H1 (cell line): ENCODE measurements around the gene NFKBIE.

ENCODE experiments used
- CHD7 ChIP-seq: fragments of 300-600 bp; sonication (generic); IDR thresholded peaks from 2 replicates; pipeline ENCODE4 v1.7.1; 2012; ENCODE audit warnings: low read length, moderate library complexity, mild to moderate bottlenecking, inconsistent platforms; ENCODE audit not compliant: insufficient replicate concordance
- CTCF ChIP-seq, 3 experiments: IDR thresholded peaks; 1 replicate in 2 of 3; 2 replicates in 1 of 3; pipeline versions ENCODE4 v1.5.1 to v1.6.1; 2011; ENCODE audit warnings: low read length in 3 of 3, mild to moderate bottlenecking in 3 of 3, inconsistent platforms in 2 of 3, low read depth in 1 of 3, moderate library complexity in 1 of 3; ENCODE audit not compliant: insufficient read depth in 1 of 3; ENCODE audit errors: control extremely low read depth in 1 of 3
- EZH2 ChIP-seq: fragments of 200-600 bp; sonication (generic); IDR thresholded peaks from 2 replicates; pipeline ENCODE4 v1.7.1; 2012; ENCODE audit warnings: low read depth, mild to moderate bottlenecking, moderate library complexity, low read length, inconsistent platforms; ENCODE audit not compliant: severe bottlenecking
- GABPA ChIP-seq: IDR thresholded peaks from 2 replicates; pipeline ENCODE4 v1.6.1; 2011; ENCODE audit warnings: mild to moderate bottlenecking, low read length, moderate library complexity, borderline replicate concordance; ENCODE audit not compliant: insufficient read depth
- MAFK ChIP-seq: IDR thresholded peaks from 2 replicates; pipeline ENCODE4 v1.6.1; 2012; ENCODE audit warnings: low read depth, mild to moderate bottlenecking, improper control_type of control experiment, low read length
- MAX ChIP-seq: IDR thresholded peaks from 2 replicates; pipeline ENCODE4 v1.6.1; 2012; ENCODE audit warnings: inconsistent platforms
- PHF8 ChIP-seq: fragments of 200-600 bp; sonication (generic); conservative IDR thresholded peaks from 2 replicates; pipeline ENCODE4 v1.7.1; 2012; ENCODE audit warnings: low read depth, mild to moderate bottlenecking, inconsistent platforms, low read length, moderate library complexity
- POLR2A ChIP-seq, 2 experiments: IDR thresholded peaks; 1 replicate in 1 of 2; 2 replicates in 1 of 2; pipeline ENCODE4 v1.6.1; 2011; ENCODE audit warnings: low read depth in 2 of 2, low read length in 2 of 2, mild to moderate bottlenecking in 2 of 2; ENCODE audit errors: control extremely low read depth in 1 of 2
- POLR2AphosphoS5 ChIP-seq: IDR thresholded peaks from 2 replicates; pipeline ENCODE4 v1.6.1; 2011; ENCODE audit warnings: low read depth, low read length
- SAP30 ChIP-seq: fragments of 300-600 bp; sonication (generic); IDR thresholded peaks from 2 replicates; pipeline ENCODE4 v1.7.1; 2012; ENCODE audit warnings: low read length, moderate library complexity, mild to moderate bottlenecking, inconsistent platforms; ENCODE audit not compliant: insufficient read depth, insufficient replicate concordance
- SRF ChIP-seq: IDR thresholded peaks from 2 replicates; pipeline ENCODE4 v1.6.1; 2011; ENCODE audit warnings: mild to moderate bottlenecking, low read depth, low read length, moderate library complexity
- TAF1 ChIP-seq: IDR thresholded peaks from 2 replicates; pipeline ENCODE4 v1.6.1; 2011; ENCODE audit warnings: mild to moderate bottlenecking, low read depth, low read length
- YY1 ChIP-seq: IDR thresholded peaks from 2 replicates; pipeline ENCODE4 v1.6.1; 2011; ENCODE audit warnings: low read depth, mild to moderate bottlenecking, low read length

- no peak for TF ChIP-seq TAF1
- TF ChIP-seq CHD7: no peak
- no peak for TF ChIP-seq CTCF (IDR thresholded peaks at IDR 0.05; ENCODE audit: control extremely low read depth in 1 of 3, insufficient read depth in 1 of 3, low read depth in 1 of 3, low read length in 3 of 3)
- no peak for TF ChIP-seq GABPA
- TF ChIP-seq MAX: no peak
- TF ChIP-seq YY1: no peak
- no peak for TF ChIP-seq MAFK
- no peak for TF ChIP-seq EZH2
- no peak for TF ChIP-seq POLR2A (IDR thresholded peaks at IDR 0.05; ENCODE audit: control extremely low read depth in 1 of 2, low read depth in 2 of 2, low read length in 2 of 2)
- TF ChIP-seq PHF8: no peak
- no peak for TF ChIP-seq SAP30
- no peak for TF ChIP-seq POLR2AphosphoS5
- TF ChIP-seq SRF: no peak
Observed at GRCh38 chr6:44221961-44222335, 43.4 kb downstream of the NFKBIE start.
